ENCODE results near the gene AGR3.

GRCh38 chr7:16883918-16884317, 2.1 kb upstream of the AGR3 start:
- TF ChIP-seq CTCF (tag by site-specific recombination; IDR thresholded peaks at IDR 0.05) (no peak), REPIN1 (tag by site-specific recombination; IDR thresholded peaks at IDR 0.05; ENCODE audit: low read depth) (no peak), ZNF510 (tag by site-specific recombination; IDR thresholded peaks at IDR 0.05; ENCODE audit: insufficient replicate concordance) (no peak), ZNF148 (tag by site-specific recombination; IDR thresholded peaks at IDR 0.05; ENCODE audit: borderline replicate concordance) (no peak), ZNF544 (tag by site-specific recombination; IDR thresholded peaks at IDR 0.05) (no peak), ZBTB21 (tag by site-specific recombination; IDR thresholded peaks at IDR 0.05) (no peak), MZF1 (tag by site-specific recombination; IDR thresholded peaks at IDR 0.05; ENCODE audit: borderline replicate concordance) (no peak), ZNF24 (tag by site-specific recombination; IDR thresholded peaks at IDR 0.05) (no peak), ZNF169 (tag by site-specific recombination; IDR thresholded peaks at IDR 0.05) (no peak), ZNF513 (tag by site-specific recombination; IDR thresholded peaks at IDR 0.05) (no peak), REST (tag by site-specific recombination; IDR thresholded peaks at IDR 0.05) (no peak)

Measured in HEK293 (cell line).